LNCaP clone FGC (cell line): ENCODE measurements around the gene REG1B.
A peak's percentile ranks its signal among the peaks of the same experiment; 100 is the strongest.

Source experiments
- DNase-seq: peaks from one replicate; pipeline ENCODE4 v3.0.0-alpha.2; 2011; ENCODE audit warnings: low read depth
- H3K4me3 ChIP-seq: 2 replicates; pipeline ENCODE4 v1.5.1; 2011; ENCODE audit warnings: mild to moderate bottlenecking, low read depth, low read length, control low read depth
- CTCF ChIP-seq: IDR thresholded peaks from 2 replicates; pipeline ENCODE4 v1.5.1; 2012; ENCODE audit warnings: mild to moderate bottlenecking; ENCODE audit not compliant: control insufficient read depth, insufficient read depth; ENCODE audit errors: extremely low read depth

Gene REG1B

GRCh38 chr2:79087785-79088364 is at the start of gene REG1B:
Gene REG1B (minus strand): TSS chr2:79087993. CDS start chr2:79087612, 381 bp downstream.
- DNase-seq: no peak
- no peak for TF ChIP-seq CTCF
- no peak within 1 kb of the TSS for H3K4me3 ChIP-seq

GRCh38 chr2:79131687-79132086 is 43.9 kb upstream of the REG1B start:
- peak; percentile 41 for TF ChIP-seq CTCF
- H3K4me3 ChIP-seq: no peak overlapping the region
- DNase-seq: no peak

GRCh38 chr2:79129804-79130203 is 42.0 kb upstream of the REG1B start:
- no peak overlapping the region for H3K4me3 ChIP-seq
- TF ChIP-seq CTCF: no peak
- no peak for DNase-seq

GRCh38 chr2:79129260-79129659 is 41.5 kb upstream of the REG1B start:
- TF ChIP-seq CTCF: no peak
- DNase-seq: no peak

GRCh38 chr2:79128406-79128805 is 40.6 kb upstream of the REG1B start:
- DNase-seq: no peak
- TF ChIP-seq CTCF: no peak
- H3K4me3 ChIP-seq: no peak overlapping the region

More at GRCh38 chr2:79129260-79129659, 41.5 kb upstream of the REG1B start:
- H3K4me3 ChIP-seq: no peak overlapping the region

GRCh38 chr2:79125721-79125985 is 37.9 kb upstream of the REG1B start:
- no peak for DNase-seq
- H3K4me3 ChIP-seq: no peak overlapping the region
- no peak for TF ChIP-seq CTCF
